Osteoblast (primary cell): ENCODE measurements around the gene RALGPS1. TPM values are rescaled to one million over a fixed set of nuclear protein-coding genes. Genes with fewer than 3 reads are reported as not detected.
A peak's percentile ranks its signal among the peaks of the same experiment; 100 is the strongest.

Experiments
- DNase-seq: peaks from one replicate; pipeline ENCODE4 v3.0.0; 2011; ENCODE audit warnings: low spot score, mixed read lengths; ENCODE audit not compliant: insufficient read length; ENCODE audit errors: missing footprints
- H2AFZ ChIP-seq: 2 replicates; pipeline ENCODE4 v1.6.0; 2011; ENCODE audit warnings: mild to moderate bottlenecking, low read length
- H3K27ac ChIP-seq: 2 replicates; pipeline ENCODE4 v1.5.1; 2011; ENCODE audit warnings: mild to moderate bottlenecking, low read depth, low read length, moderate library complexity
- H3K27me3 ChIP-seq: 2 replicates; pipeline ENCODE4 v1.6.0; 2012; ENCODE audit warnings: mild to moderate bottlenecking, control low read depth, inconsistent platforms, low read length, moderate library complexity; ENCODE audit not compliant: insufficient read depth
- H3K36me3 ChIP-seq: 2 replicates; pipeline ENCODE4 v1.5.1; 2011; ENCODE audit warnings: mild to moderate bottlenecking, low read length, control low read depth, moderate library complexity; ENCODE audit not compliant: insufficient read depth
- H3K4me1 ChIP-seq: 2 replicates; pipeline ENCODE4 v1.5.1; 2011; ENCODE audit warnings: mild to moderate bottlenecking, low read length, control low read depth, moderate library complexity; ENCODE audit not compliant: insufficient read depth
- H3K4me2 ChIP-seq: 2 replicates; pipeline ENCODE4 v1.6.0; 2011; ENCODE audit warnings: mild to moderate bottlenecking, low read length; ENCODE audit not compliant: insufficient read depth
- H3K4me3 ChIP-seq: fragments of 200-600 bp; sonication (generic); 3 replicates; pipeline ENCODE4 v1.5.1; 2012; ENCODE audit warnings: mild to moderate bottlenecking, low read length, inconsistent platforms; ENCODE audit not compliant: insufficient read depth
- H3K79me2 ChIP-seq: 2 replicates; pipeline ENCODE4 v1.6.0; 2012; ENCODE audit warnings: mild to moderate bottlenecking, low read length, control low read depth, inconsistent platforms; ENCODE audit not compliant: insufficient read depth
- H3K9me3 ChIP-seq: 2 replicates; pipeline ENCODE4 v1.5.1; 2011; ENCODE audit warnings: low read depth, low read length, control low read depth
- H4K20me1 ChIP-seq: 2 replicates; pipeline ENCODE4 v1.6.0; 2012; ENCODE audit warnings: mild to moderate bottlenecking, low read length, control low read depth; ENCODE audit not compliant: insufficient read depth
- CTCF ChIP-seq: IDR thresholded peaks from 2 replicates; pipeline ENCODE4 v1.5.1; 2011; ENCODE audit warnings: mild to moderate bottlenecking, low read depth, low read length, moderate library complexity; ENCODE audit errors: extremely low read depth
- total RNA-seq: library from RNA; depleted of rRNA; stranded (reverse); fragments of >200 nt; gene quantifications from 2 replicates; pipeline ENCODE4 v1.2.3, GENCODE V29; 2012

RALGPS1 gene
- total RNA-seq, 1 donor: 5.1 TPM

GRCh38 chr9:126893079-126893478, 21.5 kb upstream of the RALGPS1 start:
- no peak overlapping the region for H3K4me3 ChIP-seq
- H3K4me1 ChIP-seq: no peaks in the 10 kb centered on the region
- DNase-seq: no peak
- no peaks in the 10 kb centered on the region for H3K36me3 ChIP-seq
- H3K79me2 ChIP-seq: no peaks in the 10 kb centered on the region
- no peaks in the 10 kb centered on the region for H4K20me1 ChIP-seq
- no peaks in the 10 kb centered on the region for H3K9me3 ChIP-seq
- H3K27ac ChIP-seq: no peak overlapping the region
- no peak overlapping the region for H2AFZ ChIP-seq
- H3K27me3 ChIP-seq: no peaks in the 10 kb centered on the region
- H3K4me2 ChIP-seq: no peak overlapping the region
- TF ChIP-seq CTCF: peak; percentile 40

DNA sequence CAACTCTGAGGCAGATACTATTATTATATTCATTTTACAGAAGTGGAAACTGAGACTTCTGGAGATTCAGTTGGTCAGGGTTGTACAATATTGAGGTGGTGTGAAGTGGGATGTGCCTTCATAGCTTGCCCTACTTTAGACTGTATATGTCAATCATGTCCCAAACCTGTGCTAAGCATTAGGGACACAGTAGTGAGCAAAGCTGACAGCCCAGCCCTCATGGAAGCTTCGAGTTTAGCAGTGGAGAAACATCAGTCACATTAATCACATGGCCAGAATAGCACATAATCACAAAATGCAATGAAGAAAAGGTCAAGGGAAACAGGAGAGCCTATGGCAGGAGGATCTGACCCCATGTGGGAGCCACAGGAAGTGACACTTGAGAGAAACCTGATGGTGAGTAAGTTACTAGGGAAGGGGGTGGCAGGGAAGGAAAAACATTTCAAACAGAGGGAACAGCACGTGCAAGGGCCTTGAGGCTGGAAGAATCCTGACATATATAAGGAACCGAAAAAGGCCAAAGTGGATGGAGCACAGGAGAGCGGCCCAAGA, 20.5 kb upstream of the RALGPS1 start:
- no peak overlapping the region for H3K4me2 ChIP-seq
- H3K79me2 ChIP-seq: no peaks in the 10 kb centered on the region
- no peak overlapping the region for H3K4me3 ChIP-seq
- H3K27ac ChIP-seq: no peak overlapping the region
- H3K27me3 ChIP-seq: no peaks in the 10 kb centered on the region
- H4K20me1 ChIP-seq: no peaks in the 10 kb centered on the region
- DNase-seq: no peak
- H3K9me3 ChIP-seq: no peaks in the 10 kb centered on the region
- H3K4me1 ChIP-seq: no peaks in the 10 kb centered on the region
- no peak overlapping the region for H2AFZ ChIP-seq
- no peak for TF ChIP-seq CTCF
- H3K36me3 ChIP-seq: no peaks in the 10 kb centered on the region

DNA sequence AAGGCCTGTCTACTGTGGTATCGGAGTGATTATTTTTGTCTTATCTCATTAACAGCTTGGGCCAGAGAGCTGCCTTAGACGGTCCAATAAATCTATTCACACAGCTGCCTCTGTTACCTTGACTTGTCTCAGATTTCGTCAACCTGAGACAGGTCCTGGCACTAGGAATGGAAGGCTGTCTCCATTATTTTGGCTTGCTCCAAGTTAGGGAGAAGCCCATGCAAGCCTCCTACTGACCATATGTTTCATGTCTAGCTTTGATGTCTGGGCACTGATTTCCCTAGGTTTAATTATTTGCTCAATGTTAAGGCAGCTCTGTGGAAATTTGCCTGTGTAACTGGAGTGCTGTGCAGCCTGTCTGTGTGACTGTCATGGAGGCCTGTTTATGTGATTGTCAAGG, 12.4 kb upstream of the RALGPS1 start:
- H3K9me3 ChIP-seq: no peaks in the 10 kb centered on the region
- no peak overlapping the region for H3K27ac ChIP-seq
- no peak overlapping the region for H3K4me2 ChIP-seq
- H3K27me3 ChIP-seq: peaks cover 12% of the 10 kb centered on the region
- no peaks in the 10 kb centered on the region for H3K36me3 ChIP-seq
- no peak for TF ChIP-seq CTCF
- H3K4me3 ChIP-seq: no peak overlapping the region
- DNase-seq: no peak
- H4K20me1 ChIP-seq: no peaks in the 10 kb centered on the region
- H3K4me1 ChIP-seq: no peaks in the 10 kb centered on the region
- H2AFZ ChIP-seq: no peak overlapping the region
- no peaks in the 10 kb centered on the region for H3K79me2 ChIP-seq

GRCh38 chr9:126904586-126904985, 10.0 kb upstream of the RALGPS1 start:
- no peak for DNase-seq
- Histone ChIP-seq H3K27ac (no peak overlapping the region), H3K79me2 (no peaks in the 10 kb centered on the region), H3K27me3 (peaks cover 20% of the 10 kb centered on the region), H2AFZ (no peak overlapping the region), H3K9me3 (no peaks in the 10 kb centered on the region), H3K36me3 (no peaks in the 10 kb centered on the region), H3K4me2 (no peak overlapping the region), H3K4me3 (no peak overlapping the region), H3K4me1 (no peaks in the 10 kb centered on the region), H4K20me1 (no peaks in the 10 kb centered on the region)
- TF ChIP-seq CTCF: no peak
